GM12878 (cell line): ENCODE measurements around the gene NSD2. TPM values are rescaled to one million over a fixed set of nuclear protein-coding genes. Genes with fewer than 3 reads are reported as not detected.

Experiments used
- ATAC-seq: fragments of 200-7000 bp; cut with Tn5 transposase; 3 replicates; pipeline ENCODE4 v1.9.1; 2020; ENCODE audit warnings: mild to moderate bottlenecking, moderate library complexity
- BruUV-seq: library from RNA; stranded (reverse); fragments of 400-500 nt; replicated peaks from 2 replicates; lab custom pipeline; 2021; lab: Mats Ljungman, UMichigan
- CTCF ChIA-PET: fragments of 300-600 bp; sonication (Branson Sonifier 250); formaldehyde crosslinking; extraction: SDS; loops from one replicate; lab custom pipeline; 2021; ENCODE audit warnings: inconsistent platforms; lab: Yijun Ruan, JAX
- POLR2A ChIA-PET: fragments of 350-600 bp; formaldehyde crosslinking; extraction: SDS; loops from one replicate; lab custom pipeline; 2021; ENCODE audit warnings: inconsistent platforms; lab: Charles Lee
- RAD21 ChIA-PET: fragments of 300-600 bp; sonication (Branson Sonifier 250); formaldehyde crosslinking; loops from one replicate; lab custom pipeline; 2023; ENCODE audit warnings: antibody characterized with exemption; ENCODE audit not compliant: unreplicated experiment; lab: Charles Lee
- SMC1A ChIA-PET: fragments of 300-600 bp; sonication (Branson Sonifier 250); formaldehyde crosslinking; loops from one replicate; lab custom pipeline; 2023; ENCODE audit not compliant: unreplicated experiment, uncharacterized antibody; lab: Charles Lee
- DNase-seq: peaks from one replicate; pipeline ENCODE4 v3.0.0-alpha.2; 2011; ENCODE audit warnings: low read depth, low spot score
- FAIRE-seq: peaks from 3 replicates; lab custom pipeline; 2011; peaks lifted over from hg19 to GRCh38; lab: Jason Lieb, UNC
- H2AFZ ChIP-seq: 2 replicates; pipeline ENCODE4 v1.6.0; 2011; ENCODE audit warnings: low read depth, low read length, control low read depth; ENCODE audit not compliant: control insufficient read depth
- H3K27ac ChIP-seq: 2 replicates; pipeline ENCODE4 v1.5.1; 2011; ENCODE audit warnings: control low read depth; ENCODE audit not compliant: control insufficient read depth, insufficient read depth
- H3K27me3 ChIP-seq, 2 experiments: replicated peaks in 1 of 2; 2 replicates each; pipeline versions ENCODE4 v1.6.0 to v1.6.1; 2011; ENCODE audit warnings: low read length in 1 of 2; ENCODE audit not compliant: control insufficient read depth in 2 of 2, insufficient read depth in 2 of 2
- H3K36me3 ChIP-seq, 2 experiments: 2 replicates each; pipeline ENCODE4 v1.5.1; 2011; ENCODE audit warnings: low read length in 1 of 2; ENCODE audit not compliant: control insufficient read depth in 2 of 2, insufficient read depth in 2 of 2
- H3K4me1 ChIP-seq: 2 replicates; pipeline ENCODE4 v1.6.1; 2011; ENCODE audit warnings: mild to moderate bottlenecking, low read length, moderate library complexity, mixed read lengths; ENCODE audit not compliant: control insufficient read depth, insufficient read depth
- H3K4me2 ChIP-seq: 2 replicates; pipeline ENCODE4 v1.6.0; 2011; ENCODE audit warnings: control low read depth; ENCODE audit not compliant: control insufficient read depth, insufficient read depth
- H3K4me3 ChIP-seq: fragments of 200-600 bp; sonication (generic); 2 replicates; pipeline ENCODE4 v1.5.1; 2016
- H3K79me2 ChIP-seq: 2 replicates; pipeline ENCODE4 v1.6.0; 2011; ENCODE audit warnings: low read length; ENCODE audit not compliant: control insufficient read depth, insufficient read depth
- H3K9ac ChIP-seq: 2 replicates; pipeline ENCODE4 v1.8.0; 2011; ENCODE audit warnings: low read length, control low read depth, mixed read lengths; ENCODE audit not compliant: control insufficient read depth, insufficient read depth
- H3K9me3 ChIP-seq: replicated peaks from 3 replicates; pipeline ENCODE4 v1.5.1; 2011; ENCODE audit warnings: mild to moderate bottlenecking, low read length; ENCODE audit not compliant: control insufficient read depth, insufficient read depth
- H4K20me1 ChIP-seq: 2 replicates; pipeline ENCODE4 v1.6.0; 2011; ENCODE audit not compliant: control insufficient read depth, insufficient read depth
- IKZF2 ChIP-seq, 2 experiments: fragments of 450-650 bp; IDR thresholded peaks; 2 replicates each; pipeline ENCODE4 v1.6.1; 2017; ENCODE audit warnings: mild to moderate bottlenecking in 2 of 2, moderate library complexity in 2 of 2
- NFXL1 ChIP-seq: fragments of 450-650 bp; IDR thresholded peaks from 2 replicates; pipeline ENCODE4 v1.6.1; 2017; ENCODE audit warnings: antibody characterized with exemption, mild to moderate bottlenecking, borderline replicate concordance
- POLR2A ChIP-seq: IDR thresholded peaks from 2 replicates; pipeline ENCODE4 v1.6.1; 2011; ENCODE audit warnings: low read depth, mild to moderate bottlenecking, low read length
- RCOR1 ChIP-seq: conservative IDR thresholded peaks from 2 replicates; pipeline ENCODE4 v1.6.1; 2012; ENCODE audit warnings: low read depth, low read length, improper control_type of control experiment
- SUZ12 ChIP-seq: fragments of 200-600 bp; sonication (generic); IDR thresholded peaks from one replicate; pipeline ENCODE4 v1.6.1; 2018; ENCODE audit warnings: antibody characterized with exemption, mild to moderate bottlenecking; ENCODE audit not compliant: unreplicated experiment
- WGBS: methylation state at CpG from one replicate; pipeline ENCODE4 v1.1.6; 2016; ENCODE audit warnings: low lambda C conversion rate; ENCODE audit not compliant: insufficient replicate concordance, insufficient coverage; ENCODE audit errors: missing lambda C conversion rate; 5-methylcytosine and 5-hydroxymethylcytosine counted together
- in situ Hi-C: fragments of 300-500 bp; cut with MboI; formaldehyde crosslinking; loops from 9 replicates; pipeline ENCODE4 v1.14.3; 2018; ENCODE audit warnings: mixed read lengths
- intact Hi-C: fragments of 100-400 bp; cut with micrococcal nuclease; formaldehyde crosslinking; loops from one replicate; pipeline ENCODE4 v1.14.2; 2022; ENCODE audit not compliant: unreplicated experiment
- polyA plus RNA-seq, 11 experiments: library from polyadenylated mRNA; depleted of rRNA in 4 of 11; unstranded in 6 of 11; stranded (reverse) in 5 of 11; fragments of >200 nt; fragmentation: Nextera tagmentation in 4 of 11; fragmentation: Illumina TruSeq in 1 of 11; extraction: Ambion mirVana in 4 of 11; extraction: Trizol in 1 of 11; gene quantifications; 1 replicate in 1 of 11; 2 replicates in 10 of 11; pipeline versions ENCODE4 v1.2.1 to v1.2.3, GENCODE V29; 2011 to 2016; ENCODE audit warnings: inconsistent platforms in 2 of 11, missing spikeins in 2 of 11, low read depth in 1 of 11
- total RNA-seq, 4 experiments: library from RNA; depleted of rRNA in 3 of 4; stranded (reverse); fragments of >200 nt in 3 of 4; fragmentation: Illumina TruSeq in 1 of 4; extraction: Trizol in 1 of 4; gene quantifications; 2 replicates each; pipeline versions ENCODE4 v1.2.1 to v1.2.3, GENCODE V29; 2013 to 2021
- TF ChIP-seq, protein P1 (sequence below): IDR thresholded peaks from 2 replicates; pipeline ENCODE4 v1.6.1; 2011; ENCODE audit warnings: mild to moderate bottlenecking, low read depth, low read length, moderate library complexity; ENCODE audit not compliant: insufficient replicate concordance

Gene NSD2
- total and polyA plus RNA-seq, 10 of the 15 experiments (the other 5 are each of a cell fraction or from before 2014, with no cell fraction given) = 8.6 to 139 (median 67.2) TPM

DNA sequence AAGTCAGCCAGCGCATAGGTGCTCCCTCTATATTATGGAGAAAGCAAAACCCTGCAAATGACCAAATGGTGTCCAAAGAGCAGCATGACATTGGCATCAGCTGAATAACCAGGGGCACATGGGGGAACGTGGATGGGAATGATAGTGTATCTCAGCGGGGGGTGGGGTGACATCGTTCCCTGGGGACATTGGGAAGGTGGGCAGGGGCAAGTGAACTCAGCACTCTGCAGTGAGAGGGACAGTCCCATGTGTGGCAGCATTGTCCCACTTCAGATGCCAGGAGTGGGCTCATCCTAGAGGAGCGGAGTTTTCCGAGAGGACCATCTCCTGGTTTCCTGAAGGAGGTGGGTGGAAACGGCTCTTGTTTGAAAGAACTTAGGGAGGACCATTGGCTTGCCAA is 72.7 kb downstream of the NSD2 start:
- Histone ChIP-seq H3K9ac (no peak overlapping the region), H3K4me1 (no peaks in the 10 kb centered on the region), H2AFZ (no peak overlapping the region), H3K9me3 (no peaks in the 10 kb centered on the region), H3K27ac (no peak overlapping the region), H3K4me3 (no peak overlapping the region), H3K27me3 (no peaks in the 10 kb centered on the region), H3K4me2 (no peak overlapping the region), H4K20me1 (no peaks in the 10 kb centered on the region), H3K36me3 (peaks cover 23 to 49% of the 10 kb centered on the region in 2 experiments), H3K79me2 (no peaks in the 10 kb centered on the region)
- no TSS peak for BruUV-seq
- intact Hi-C loops (no loop called here), in situ Hi-C loops (no loop called here)
- CTCF ChIA-PET = no interaction called here
- RAD21 ChIA-PET = no interaction called here
- FAIRE-seq (no peak), DNase-seq (no peak), ATAC-seq (no peak)
- POLR2A ChIA-PET = no interaction called here
- WGBS = 98% methylated on average over 7 of the region's 7 CpGs
- no peak for TF ChIP-seq IKZF2 (IDR thresholded peaks at IDR 0.05)
- TF ChIP-seq POLR2A = peak; percentile 36
- TF ChIP-seq, protein P1, sequence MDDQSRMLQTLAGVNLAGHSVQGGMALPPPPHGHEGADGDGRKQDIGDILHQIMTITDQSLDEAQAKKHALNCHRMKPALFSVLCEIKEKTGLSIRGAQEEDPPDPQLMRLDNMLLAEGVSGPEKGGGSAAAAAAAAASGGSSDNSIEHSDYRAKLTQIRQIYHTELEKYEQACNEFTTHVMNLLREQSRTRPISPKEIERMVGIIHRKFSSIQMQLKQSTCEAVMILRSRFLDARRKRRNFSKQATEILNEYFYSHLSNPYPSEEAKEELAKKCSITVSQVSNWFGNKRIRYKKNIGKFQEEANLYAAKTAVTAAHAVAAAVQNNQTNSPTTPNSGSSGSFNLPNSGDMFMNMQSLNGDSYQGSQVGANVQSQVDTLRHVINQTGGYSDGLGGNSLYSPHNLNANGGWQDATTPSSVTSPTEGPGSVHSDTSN = no peak
- SMC1A ChIA-PET = no interaction called here

DNA sequence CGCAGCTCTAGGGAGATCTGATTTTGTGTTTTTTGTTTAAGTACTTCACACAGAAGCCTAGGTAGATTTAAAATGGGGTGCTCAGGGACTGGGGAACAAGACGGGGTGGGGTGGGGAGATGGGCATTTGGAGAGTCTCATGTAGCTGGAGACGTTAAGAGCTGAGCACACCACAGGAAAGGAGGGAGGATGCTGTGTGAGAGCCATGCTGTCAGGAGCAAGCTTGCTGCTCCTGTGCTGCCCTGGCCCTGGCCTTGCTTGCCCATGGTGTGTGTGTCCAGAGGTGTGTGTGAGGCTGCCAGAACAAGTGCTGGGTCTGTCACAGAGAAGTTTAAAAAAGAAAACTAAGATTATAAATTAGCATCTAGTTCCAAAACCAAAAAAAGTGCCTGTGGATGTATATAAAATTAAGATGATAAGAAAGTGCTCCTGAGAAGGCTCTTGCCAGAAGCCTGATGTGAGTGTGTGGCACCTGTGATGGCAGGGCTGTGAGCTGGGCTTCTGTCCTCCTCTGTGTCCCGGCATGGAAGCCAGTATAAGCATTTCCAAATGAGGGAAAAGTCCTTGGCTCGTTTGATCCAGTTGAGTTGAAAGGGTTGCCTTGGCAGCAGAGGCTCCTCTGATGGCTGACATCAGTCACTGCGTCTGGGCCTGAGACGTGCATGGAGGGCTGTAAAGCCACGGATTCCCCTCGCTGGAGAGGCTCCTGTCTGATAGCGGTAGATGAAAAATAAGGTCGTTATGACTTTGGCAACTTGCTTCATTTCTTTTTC is 74.1 kb downstream of the NSD2 start:
- ChIA-PET RAD21 (no interaction called here), SMC1A (no interaction called here), CTCF (no interaction called here), POLR2A (no interaction called here)
- WGBS = 96% methylated on average over 11 of the region's 11 CpGs
- in situ Hi-C loops (no loop called here), intact Hi-C loops (no loop called here)
- FAIRE-seq (no peak), ATAC-seq (no peak), DNase-seq (no peak)
- no peak overlapping the region for H3K4me2 ChIP-seq
- H3K27me3 ChIP-seq = no peaks in the 10 kb centered on the region
- H4K20me1 ChIP-seq = no peaks in the 10 kb centered on the region
- no peak overlapping the region for H3K27ac ChIP-seq
- H3K79me2 ChIP-seq = no peaks in the 10 kb centered on the region
- H3K9ac ChIP-seq = no peak overlapping the region
- H3K4me1 ChIP-seq = no peaks in the 10 kb centered on the region
- H3K4me3 ChIP-seq = no peak overlapping the region
- no peak for TF ChIP-seq NFXL1
- no peak for TF ChIP-seq SUZ12
- no peak for TF ChIP-seq RCOR1
- H3K36me3 ChIP-seq = peaks cover 19 to 40% of the 10 kb centered on the region in 2 experiments
- no peak overlapping the region for H2AFZ ChIP-seq
- H3K9me3 ChIP-seq = no peaks in the 10 kb centered on the region
- BruUV-seq = no TSS peak
